Endothelial cell of umbilical vein (primary cell): ENCODE measurements around the gene SLC30A1. TPM values are rescaled to one million over a fixed set of nuclear protein-coding genes. Genes with fewer than 3 reads are reported as not detected.

Experiments used
- BruUV-seq: library from RNA; stranded (reverse); fragments of 400-500 nt; replicated peaks from 2 replicates; lab custom pipeline; 2021; lab: Mats Ljungman, UMichigan
- CTCF ChIA-PET: fragments of 300-600, 350-600 bp; sonication (Branson Sonifier 250); formaldehyde crosslinking; loops from one replicate; lab custom pipeline; 2021; ENCODE audit warnings: antibody characterized with exemption, inconsistent platforms; lab: Charles Lee
- POLR2A ChIA-PET: fragments of 300-600, 350-600 bp; sonication (Branson Sonifier 250); formaldehyde crosslinking; loops from one replicate; lab custom pipeline; 2021; ENCODE audit warnings: antibody characterized with exemption, inconsistent platforms; lab: Charles Lee
- DNase-seq: peaks from one replicate; pipeline ENCODE4 v3.0.0-alpha.2; 2011; ENCODE audit warnings: low read depth, low spot score
- FAIRE-seq: peaks from 2 replicates; lab custom pipeline; 2011; peaks lifted over from hg19 to GRCh38; lab: Jason Lieb, UNC
- H2AFZ ChIP-seq: 2 replicates; pipeline ENCODE4 v1.6.0; 2012; ENCODE audit warnings: low read depth, low read length, control low read depth, inconsistent platforms
- H3K27ac ChIP-seq: 2 replicates; pipeline ENCODE4 v1.5.1; 2011; ENCODE audit warnings: low read depth, mild to moderate bottlenecking, control low read depth, low read length, moderate library complexity; ENCODE audit not compliant: insufficient read depth
- H3K27me3 ChIP-seq, 2 experiments: 2 replicates each; pipeline versions ENCODE4 v1.6.0 to v1.6.1; 2011; ENCODE audit warnings: low read length in 2 of 2, mixed read lengths in 1 of 2; ENCODE audit not compliant: control insufficient read depth in 2 of 2, insufficient read depth in 2 of 2
- H3K36me3 ChIP-seq, 2 experiments: 2 replicates in 1 of 2; 3 replicates in 1 of 2; pipeline ENCODE4 v1.5.1; 2011; ENCODE audit warnings: low read length in 2 of 2, mild to moderate bottlenecking in 1 of 2, moderate library complexity in 1 of 2; ENCODE audit not compliant: control insufficient read depth in 2 of 2, insufficient read depth in 2 of 2; ENCODE audit errors: extremely low read depth in 1 of 2
- H3K4me1 ChIP-seq: 3 replicates; pipeline ENCODE4 v1.5.1; 2011; ENCODE audit warnings: mild to moderate bottlenecking, low read length; ENCODE audit not compliant: control insufficient read depth, insufficient read depth; ENCODE audit errors: extremely low read depth
- H3K4me2 ChIP-seq: 2 replicates; pipeline ENCODE4 v1.6.1; 2011; ENCODE audit warnings: low read length, control low read depth, mixed read lengths; ENCODE audit not compliant: insufficient read depth
- H3K4me3 ChIP-seq, 3 experiments: fragments of 200-600 bp in 1 of 3; sonication (generic), shearing (Covaris generic) in 1 of 3; replicated peaks in 1 of 3; 2 replicates each; pipeline ENCODE4 v1.5.1; 2011 to 2016; ENCODE audit warnings: control low read depth in 3 of 3, low read length in 3 of 3, mild to moderate bottlenecking in 2 of 3, inconsistent platforms in 1 of 3, low read depth in 1 of 3, moderate library complexity in 1 of 3; ENCODE audit not compliant: insufficient read depth in 1 of 3
- H3K79me2 ChIP-seq: 2 replicates; pipeline ENCODE4 v1.6.0; 2012; ENCODE audit warnings: low read length, inconsistent platforms; ENCODE audit not compliant: control insufficient read depth, insufficient read depth
- H3K9ac ChIP-seq: replicated peaks from 2 replicates; pipeline ENCODE3; 2011; ENCODE audit warnings: low read length, control low read depth; ENCODE audit not compliant: insufficient read depth; ENCODE audit errors: extremely low read depth
- H3K9me1 ChIP-seq: replicated peaks from 3 replicates; pipeline ENCODE4 v1.6.0; 2011; ENCODE audit warnings: mild to moderate bottlenecking, low read length; ENCODE audit not compliant: control insufficient read depth, insufficient read depth; ENCODE audit errors: extremely low read depth
- H3K9me3 ChIP-seq: replicated peaks from 2 replicates; pipeline ENCODE4 v1.5.1; 2012; ENCODE audit warnings: low read length, inconsistent platforms; ENCODE audit not compliant: control insufficient read depth, insufficient read depth
- H4K20me1 ChIP-seq: replicated peaks from 2 replicates; pipeline ENCODE3; 2011; ENCODE audit warnings: mild to moderate bottlenecking, low read length; ENCODE audit not compliant: control insufficient read depth, insufficient read depth; ENCODE audit errors: extremely low read depth
- CTCF ChIP-seq, 2 donors: IDR thresholded peaks; 1 replicate in 1 of 2; 2 replicates in 1 of 2; pipeline ENCODE4 v1.5.1; 2011; ENCODE audit warnings: low read length in 2 of 2, mild to moderate bottlenecking in 2 of 2, moderate library complexity in 2 of 2, control low read depth in 1 of 2, inconsistent platforms in 1 of 2, low read depth in 1 of 2; ENCODE audit not compliant: insufficient read depth in 1 of 2; ENCODE audit errors: extremely low read depth in 1 of 2
- EZH2 ChIP-seq: IDR thresholded peaks from 2 replicates; pipeline ENCODE4 v1.6.1; 2012; ENCODE audit warnings: borderline replicate concordance, low read depth, mild to moderate bottlenecking, moderate library complexity, low read length, inconsistent platforms; ENCODE audit not compliant: severe bottlenecking
- FOS ChIP-seq: IDR thresholded peaks from 2 replicates; pipeline ENCODE4 v1.6.1; 2011; ENCODE audit warnings: mild to moderate bottlenecking, low read length, moderate library complexity, borderline replicate concordance; ENCODE audit not compliant: insufficient read depth
- GATA2 ChIP-seq: IDR thresholded peaks from 2 replicates; pipeline ENCODE4 v1.7.0; 2011; ENCODE audit warnings: low read depth, mild to moderate bottlenecking, moderate library complexity, mixed read lengths, low read length; ENCODE audit not compliant: insufficient read length, insufficient read depth
- JUN ChIP-seq: IDR thresholded peaks from 2 replicates; pipeline ENCODE4 v1.6.1; 2011; ENCODE audit warnings: borderline replicate concordance, low read depth; ENCODE audit not compliant: insufficient read length, insufficient read depth
- MAX ChIP-seq: IDR thresholded peaks from 2 replicates; pipeline ENCODE4 v1.6.1; 2011; ENCODE audit not compliant: insufficient read depth, insufficient read length
- MYC ChIP-seq: IDR thresholded peaks from one replicate; pipeline ENCODE4 v1.6.1; 2011; ENCODE audit warnings: mild to moderate bottlenecking, low read depth, low read length
- POLR2A ChIP-seq: IDR thresholded peaks from 2 replicates; pipeline ENCODE4 v1.6.1; 2012; ENCODE audit warnings: low read depth, mild to moderate bottlenecking, control low read depth, low read length
- POLR2AphosphoS5 ChIP-seq: IDR thresholded peaks from 2 replicates; pipeline ENCODE4 v1.6.1; 2012; ENCODE audit warnings: low read depth, mild to moderate bottlenecking, control low read depth, low read length, moderate library complexity; ENCODE audit not compliant: insufficient read depth
- dilution Hi-C: fragments of 300-500 bp; cut with MboI; formaldehyde crosslinking; loops from one replicate; pipeline ENCODE4 v1.15.0; 2019; ENCODE audit warnings: low sequenced_read_pairs; ENCODE audit not compliant: extremely low pct_ligation_motif_present
- intact Hi-C: fragments of 100-400 bp; cut with micrococcal nuclease; formaldehyde crosslinking; loops from one replicate; pipeline ENCODE4 v1.10.0; 2022
- polyA plus RNA-seq, 4 experiments: library from polyadenylated mRNA; depleted of rRNA in 3 of 4; stranded (reverse) in 3 of 4; unstranded in 1 of 4; fragments of >200 nt; gene quantifications; 2 replicates each; pipeline versions ENCODE4 v1.2.1 to v1.2.3, GENCODE V29; 2011 to 2012; ENCODE audit warnings: missing spikeins in 1 of 4
- total RNA-seq: library from RNA; stranded (reverse); gene quantifications from 2 replicates; pipeline ENCODE4 v1.2.3, GENCODE V29; 2021

The SLC30A1 gene
- total and polyA plus RNA-seq, 2 donors (not counting 3 experiments of a cell fraction or from before 2014, with no cell fraction given): 5.5 to 21.5 TPM

- Histone ChIP-seq H3K79me2 (no peaks in the 10 kb centered on the region), H3K27me3 (no peaks in the 10 kb centered on the region), H3K4me1 (peaks cover 5% of the 10 kb centered on the region), H3K4me2 (no peak overlapping the region), H3K36me3 (no peaks in the 10 kb centered on the region), H4K20me1 (no peaks in the 10 kb centered on the region), H3K9me3 (no peaks in the 10 kb centered on the region), H3K27ac (no peak overlapping the region), H3K9me1 (no peaks in the 10 kb centered on the region), H3K4me3 (no peak overlapping the region), H2AFZ (no peak overlapping the region), H3K9ac (no peak overlapping the region)
- POLR2A ChIA-PET: no interaction called here
- TF ChIP-seq POLR2A: no peak
- TF ChIP-seq MAX: no peak
- no peak for TF ChIP-seq POLR2AphosphoS5
- TF ChIP-seq CTCF (IDR thresholded peaks at IDR 0.05; ENCODE audit: extremely low read depth in 1 of 2, insufficient read depth in 1 of 2, low read depth in 1 of 2, low read length in 2 of 2): no peak
- TF ChIP-seq JUN: no peak
- no peak for TF ChIP-seq MYC
- no peak for TF ChIP-seq EZH2
- TF ChIP-seq FOS: no peak
- no peak for TF ChIP-seq GATA2
- no TSS peak for BruUV-seq
- DNase-seq (no peak), FAIRE-seq (no peak)
- intact Hi-C loops (no loop called here), dilution Hi-C loops (no loop called here)
- CTCF ChIA-PET: interaction anchor here (0.9 to 2.2 kb wide), 4 partner anchors 9 to 28 kb away, joined by 3 to 6 read pairs (median 4); no protein-coding TSS in a partner anchor
Measured at GRCh38 chr1:211611818-211612217, 32.9 kb upstream of the SLC30A1 start.
